Measurements from ENCODE around the gene CCDC183. TPM values are rescaled to one million over a fixed set of nuclear protein-coding genes. Genes with fewer than 3 reads are reported as not detected.
"Not testable (repeated sequence)": the region's sequence is repeated elsewhere in the genome, so short reads cannot be mapped to it uniquely, and the experiment has no call there.

The CCDC183 gene
- total and polyA plus RNA-seq, 2 of the 4 experiments (the other 2 are of a cell fraction) = under 0.01 to 0.29 TPM

- ATAC-seq (ENCODE audit: low read depth) = peak; percentile 78
- H3K27ac ChIP-seq (ENCODE audit: insufficient read depth, low read length) = not testable (repeated sequence)
These were observed 46.3 kb downstream of the CCDC183 start, which contains the start of gene AJM1 for GRCh38 chr9:136842380-136842948. Gene AJM1 (plus strand): TSS chr9:136842478. CDS start chr9:136844415, 1,937 bp downstream.

More at GRCh38 chr9:136842380-136842948, 46.3 kb downstream of the CCDC183 start, which contains the start of gene AJM1:
- intact Hi-C loops (cut with micrococcal nuclease); H4K5ac ChIP-seq (ENCODE audit: low read depth, low read length); dilution Hi-C loops (cut with HindIII; ENCODE audit: low sequenced_read_pairs, unreplicated experiment); H2BK15ac ChIP-seq (ENCODE audit: low read depth, low read length); H3K9me3 ChIP-seq (ENCODE audit: control insufficient read depth, insufficient read depth, low read length); H3K18ac ChIP-seq (ENCODE audit: low read depth, low read length); H3K79me1 ChIP-seq (ENCODE audit: low read depth in 1 of 2, low read length in 2 of 2); H3K9me1 ChIP-seq (ENCODE audit: insufficient read depth, low read length); H3K56ac ChIP-seq (ENCODE audit: extremely low read depth, insufficient read depth, low read length); H3K23ac ChIP-seq (ENCODE audit: low read depth, low read length); H2BK5ac ChIP-seq (ENCODE audit: low read depth, low read length, poor library complexity, severe bottlenecking); BruUV-seq (replicated peaks); H4K91ac ChIP-seq (ENCODE audit: insufficient read depth, low read depth, low read length); in situ Hi-C loops (cut with MboI; ENCODE audit: low sequenced_read_pairs); H2BK20ac ChIP-seq (ENCODE audit: low read depth, low read length): not testable (repeated sequence)
- peak within 1 kb of the TSS; percentile 50; the same call in 1 of the 2 replicates for H2AK5ac ChIP-seq (ENCODE audit: low read depth, low read length)
- peak within 1 kb of the TSS; percentile 93 for H2AFZ ChIP-seq (replicated peaks; ENCODE audit: low read length, poor library complexity)
- CTCF ChIA-PET = interaction anchor here (0.7 to 1.3 kb wide), 3 partner anchors 15 to 187 kb away, joined by 3 to 4 read pairs (median 3); no protein-coding TSS in a partner anchor
- 0 out of 2 replicates have a peak within 1 kb of the TSS, but pooled peaks have one; percentile 1 for H2BK120ac ChIP-seq (ENCODE audit: low read depth, low read length)
- peaks cover 22% of the 10 kb centered on the region for H3K27me3 ChIP-seq (ENCODE audit: control insufficient read depth, insufficient read depth, low read length)
- peaks cover 11% of the 10 kb centered on the region for H3K4me1 ChIP-seq (ENCODE audit: control insufficient read depth, insufficient read depth, low read length)
- peak within 1 kb of the TSS; percentile 32 for H3K14ac ChIP-seq (replicated peaks; ENCODE audit: low read depth, low read length)
- peak within 1 kb of the TSS; percentile 45 for H3K4me3 ChIP-seq (ENCODE audit: insufficient read depth, low read depth, low read length)
- peaks cover 25% of the 10 kb centered on the region for H4K20me1 ChIP-seq (ENCODE audit: insufficient read depth, low read length)
- H4K8ac ChIP-seq (ENCODE audit: low read depth in 2 of 2, low read length in 2 of 2) = peak within 1 kb of the TSS in 1 of 2 experiments; percentile 17; a peak in 2 of 4 replicates
- TF ChIP-seq, protein P1, sequence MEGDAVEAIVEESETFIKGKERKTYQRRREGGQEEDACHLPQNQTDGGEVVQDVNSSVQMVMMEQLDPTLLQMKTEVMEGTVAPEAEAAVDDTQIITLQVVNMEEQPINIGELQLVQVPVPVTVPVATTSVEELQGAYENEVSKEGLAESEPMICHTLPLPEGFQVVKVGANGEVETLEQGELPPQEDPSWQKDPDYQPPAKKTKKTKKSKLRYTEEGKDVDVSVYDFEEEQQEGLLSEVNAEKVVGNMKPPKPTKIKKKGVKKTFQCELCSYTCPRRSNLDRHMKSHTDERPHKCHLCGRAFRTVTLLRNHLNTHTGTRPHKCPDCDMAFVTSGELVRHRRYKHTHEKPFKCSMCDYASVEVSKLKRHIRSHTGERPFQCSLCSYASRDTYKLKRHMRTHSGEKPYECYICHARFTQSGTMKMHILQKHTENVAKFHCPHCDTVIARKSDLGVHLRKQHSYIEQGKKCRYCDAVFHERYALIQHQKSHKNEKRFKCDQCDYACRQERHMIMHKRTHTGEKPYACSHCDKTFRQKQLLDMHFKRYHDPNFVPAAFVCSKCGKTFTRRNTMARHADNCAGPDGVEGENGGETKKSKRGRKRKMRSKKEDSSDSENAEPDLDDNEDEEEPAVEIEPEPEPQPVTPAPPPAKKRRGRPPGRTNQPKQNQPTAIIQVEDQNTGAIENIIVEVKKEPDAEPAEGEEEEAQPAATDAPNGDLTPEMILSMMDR (conservative IDR thresholded peaks at IDR 0.05; ENCODE audit: low read depth, low read length) = peak; percentile 82
- TF ChIP-seq BHLHE40 (IDR thresholded peaks at IDR 0.05; ENCODE audit: low read depth, low read length) = peak; percentile 70; the same call in 1 of the 2 replicates
- TF ChIP-seq RAD21 (IDR thresholded peaks at IDR 0.05; ENCODE audit: low read length) = peak; percentile 47
- TF ChIP-seq MAZ (IDR thresholded peaks at IDR 0.05; ENCODE audit: borderline replicate concordance, low read depth, low read length) = peak; percentile 88
- TF ChIP-seq SMC3 (IDR thresholded peaks at IDR 0.05; ENCODE audit: low read depth, low read length) = peak; percentile 30; the same call in 1 of the 2 replicates
- peak within 1 kb of the TSS; percentile 70 for H2AK9ac ChIP-seq (replicated peaks; ENCODE audit: low read depth, low read length, poor library complexity)
- POLR2A ChIA-PET (ENCODE audit: unreplicated experiment) = interaction anchor here (0.6 kb wide), 1 partner anchor 433 kb away, joined by 4 read pairs; no protein-coding TSS in a partner anchor
- peak within 1 kb of the TSS; percentile 83 for H3K4me2 ChIP-seq (ENCODE audit: low read depth, low read length)
- H3K36me3 ChIP-seq (ENCODE audit: control insufficient read depth, insufficient read depth, low read length) = peaks cover 11% of the 10 kb centered on the region
- WGBS, 2 experiments (ENCODE audit: extremely low coverage in 2 of 2, insufficient read length in 1 of 2) = 0% methylated on average over 7 of the region's 27 CpGs; no CpG with 5 or more reads in 1 of the 2 experiments
- peak; percentile 65 for DNase-seq
- 0 out of 2 replicates have a peak within 1 kb of the TSS, but pooled peaks have one; percentile 25 for H3K9ac ChIP-seq (ENCODE audit: low read depth, low read length)
- H3K4ac ChIP-seq (ENCODE audit: low read depth, low read length) = peak within 1 kb of the TSS; percentile 15; the same call in 1 of the 2 replicates
